GM12878 (cell line): ENCODE results near the gene FCER1G. TPM values are rescaled to one million over a fixed set of nuclear protein-coding genes. Genes with fewer than 3 reads are reported as not detected.

ENCODE experiments used
- ATAC-seq: fragments of 200-7000 bp; cut with Tn5 transposase; 3 replicates; pipeline ENCODE4 v1.9.1; 2020; ENCODE audit warnings: mild to moderate bottlenecking, moderate library complexity
- BruUV-seq: library from RNA; stranded (reverse); fragments of 400-500 nt; replicated peaks from 2 replicates; lab custom pipeline; 2021; lab: Mats Ljungman, UMichigan
- CTCF ChIA-PET: fragments of 300-600 bp; sonication (Branson Sonifier 250); formaldehyde crosslinking; extraction: SDS; loops from one replicate; lab custom pipeline; 2021; ENCODE audit warnings: inconsistent platforms; lab: Yijun Ruan, JAX
- POLR2A ChIA-PET: fragments of 350-600 bp; formaldehyde crosslinking; extraction: SDS; loops from one replicate; lab custom pipeline; 2021; ENCODE audit warnings: inconsistent platforms; lab: Charles Lee
- RAD21 ChIA-PET: fragments of 300-600 bp; sonication (Branson Sonifier 250); formaldehyde crosslinking; loops from one replicate; lab custom pipeline; 2023; ENCODE audit warnings: antibody characterized with exemption; ENCODE audit not compliant: unreplicated experiment; lab: Charles Lee
- SMC1A ChIA-PET: fragments of 300-600 bp; sonication (Branson Sonifier 250); formaldehyde crosslinking; loops from one replicate; lab custom pipeline; 2023; ENCODE audit not compliant: unreplicated experiment, uncharacterized antibody; lab: Charles Lee
- DNase-seq: peaks from one replicate; pipeline ENCODE4 v3.0.0-alpha.2; 2011; ENCODE audit warnings: low read depth, low spot score
- FAIRE-seq: peaks from 3 replicates; lab custom pipeline; 2011; peaks lifted over from hg19 to GRCh38; lab: Jason Lieb, UNC
- H2AFZ ChIP-seq: 2 replicates; pipeline ENCODE4 v1.6.0; 2011; ENCODE audit warnings: low read depth, low read length, control low read depth; ENCODE audit not compliant: control insufficient read depth
- H3K27ac ChIP-seq: 2 replicates; pipeline ENCODE4 v1.5.1; 2011; ENCODE audit warnings: control low read depth; ENCODE audit not compliant: control insufficient read depth, insufficient read depth
- H3K27me3 ChIP-seq, 2 experiments: replicated peaks in 1 of 2; 2 replicates each; pipeline versions ENCODE4 v1.6.0 to v1.6.1; 2011; ENCODE audit warnings: low read length in 1 of 2; ENCODE audit not compliant: control insufficient read depth in 2 of 2, insufficient read depth in 2 of 2
- H3K36me3 ChIP-seq, 2 experiments: 2 replicates each; pipeline ENCODE4 v1.5.1; 2011; ENCODE audit warnings: low read length in 1 of 2; ENCODE audit not compliant: control insufficient read depth in 2 of 2, insufficient read depth in 2 of 2
- H3K4me1 ChIP-seq: 2 replicates; pipeline ENCODE4 v1.6.1; 2011; ENCODE audit warnings: mild to moderate bottlenecking, low read length, moderate library complexity, mixed read lengths; ENCODE audit not compliant: control insufficient read depth, insufficient read depth
- H3K4me2 ChIP-seq: 2 replicates; pipeline ENCODE4 v1.6.0; 2011; ENCODE audit warnings: control low read depth; ENCODE audit not compliant: control insufficient read depth, insufficient read depth
- H3K4me3 ChIP-seq: fragments of 200-600 bp; sonication (generic); 2 replicates; pipeline ENCODE4 v1.5.1; 2016
- H3K79me2 ChIP-seq: 2 replicates; pipeline ENCODE4 v1.6.0; 2011; ENCODE audit warnings: low read length; ENCODE audit not compliant: control insufficient read depth, insufficient read depth
- H3K9ac ChIP-seq: 2 replicates; pipeline ENCODE4 v1.8.0; 2011; ENCODE audit warnings: low read length, control low read depth, mixed read lengths; ENCODE audit not compliant: control insufficient read depth, insufficient read depth
- H3K9me3 ChIP-seq: replicated peaks from 3 replicates; pipeline ENCODE4 v1.5.1; 2011; ENCODE audit warnings: mild to moderate bottlenecking, low read length; ENCODE audit not compliant: control insufficient read depth, insufficient read depth
- H4K20me1 ChIP-seq: 2 replicates; pipeline ENCODE4 v1.6.0; 2011; ENCODE audit not compliant: control insufficient read depth, insufficient read depth
- BMI1 ChIP-seq: fragments of 450-650 bp; IDR thresholded peaks from 2 replicates; pipeline ENCODE4 v1.6.1; 2016; ENCODE audit warnings: mild to moderate bottlenecking, moderate library complexity, borderline replicate concordance
- CHD2 ChIP-seq: IDR thresholded peaks from 2 replicates; pipeline ENCODE4 v1.6.1; 2011; ENCODE audit warnings: low read depth, low read length, improper control_type of control experiment, borderline replicate concordance
- CHD4 ChIP-seq: fragments of 200-600 bp; sonication (generic); IDR thresholded peaks from 2 replicates; pipeline ENCODE4 v1.6.1; 2016; ENCODE audit warnings: mild to moderate bottlenecking
- CTCF ChIP-seq, 3 experiments: IDR thresholded peaks in 2 of 3; conservative IDR thresholded peaks in 1 of 3; 2 replicates each; pipeline ENCODE4 v1.5.1; 2011; ENCODE audit warnings: low read depth in 3 of 3, low read length in 3 of 3, mild to moderate bottlenecking in 3 of 3, control low read depth in 2 of 3, moderate library complexity in 2 of 3, inconsistent platforms in 1 of 3, mixed read lengths in 1 of 3; ENCODE audit not compliant: control insufficient read depth in 2 of 3, insufficient read depth in 1 of 3; ENCODE audit errors: extremely low read depth in 1 of 3
- E2F4 ChIP-seq: IDR thresholded peaks from 2 replicates; pipeline ENCODE4 v1.6.1; 2012; ENCODE audit warnings: low read depth, low read length, improper control_type of control experiment
- EGR1 ChIP-seq, 2 experiments: IDR thresholded peaks; 1 replicate in 1 of 2; 2 replicates in 1 of 2; pipeline ENCODE4 v1.6.1; 2011 to 2012; ENCODE audit warnings: low read depth in 2 of 2, low read length in 2 of 2, borderline replicate concordance in 1 of 2, mild to moderate bottlenecking in 1 of 2, moderate library complexity in 1 of 2
- EZH2 ChIP-seq: IDR thresholded peaks from 2 replicates; pipeline ENCODE4 v1.6.1; 2012; ENCODE audit warnings: low read depth, mild to moderate bottlenecking, control low read depth, inconsistent platforms, low read length, borderline replicate concordance; ENCODE audit not compliant: control insufficient read depth
- PBX3 ChIP-seq: IDR thresholded peaks from 2 replicates; pipeline ENCODE4 v1.6.1; 2011; ENCODE audit warnings: mild to moderate bottlenecking, low read depth, low read length, moderate library complexity; ENCODE audit not compliant: insufficient replicate concordance
- POLR2A ChIP-seq: IDR thresholded peaks from 2 replicates; pipeline ENCODE4 v1.6.1; 2011; ENCODE audit warnings: low read depth, mild to moderate bottlenecking, low read length
- RELB ChIP-seq: fragments of 450-650 bp; IDR thresholded peaks from 2 replicates; pipeline ENCODE4 v1.6.1; 2017; ENCODE audit warnings: low read depth, mild to moderate bottlenecking, moderate library complexity
- RUNX3 ChIP-seq: IDR thresholded peaks from 2 replicates; pipeline ENCODE4 v1.6.1; 2012; ENCODE audit warnings: low read length, inconsistent platforms
- SMC3 ChIP-seq: IDR thresholded peaks from 2 replicates; pipeline ENCODE4 v1.6.1; 2011; ENCODE audit warnings: low read length, improper control_type of control experiment, borderline replicate concordance
- STAT1 ChIP-seq: fragments of 450-650 bp; conservative IDR thresholded peaks from 2 replicates; pipeline ENCODE4 v1.6.1; 2014; ENCODE audit warnings: antibody characterized with exemption, mild to moderate bottlenecking
- TAF1 ChIP-seq: IDR thresholded peaks from 2 replicates; pipeline ENCODE4 v1.6.1; 2011; ENCODE audit warnings: mild to moderate bottlenecking, low read depth, low read length, borderline replicate concordance
- TBL1XR1 ChIP-seq: IDR thresholded peaks from 2 replicates; pipeline ENCODE4 v1.6.1; 2012; ENCODE audit warnings: low read depth, low read length, improper control_type of control experiment
- ZNF24 ChIP-seq: fragments of 450-650 bp; IDR thresholded peaks from 2 replicates; pipeline ENCODE4 v1.6.1; 2017; ENCODE audit warnings: antibody characterized with exemption, mild to moderate bottlenecking
- WGBS: methylation state at CpG from one replicate; pipeline ENCODE4 v1.1.6; 2016; ENCODE audit warnings: low lambda C conversion rate; ENCODE audit not compliant: insufficient replicate concordance, insufficient coverage; ENCODE audit errors: missing lambda C conversion rate; 5-methylcytosine and 5-hydroxymethylcytosine counted together
- in situ Hi-C: fragments of 300-500 bp; cut with MboI; formaldehyde crosslinking; loops from 9 replicates; pipeline ENCODE4 v1.14.3; 2018; ENCODE audit warnings: mixed read lengths
- intact Hi-C: fragments of 100-400 bp; cut with micrococcal nuclease; formaldehyde crosslinking; loops from one replicate; pipeline ENCODE4 v1.14.2; 2022; ENCODE audit not compliant: unreplicated experiment
- polyA plus RNA-seq, 11 experiments: library from polyadenylated mRNA; depleted of rRNA in 4 of 11; unstranded in 6 of 11; stranded (reverse) in 5 of 11; fragments of >200 nt; fragmentation: Nextera tagmentation in 4 of 11; fragmentation: Illumina TruSeq in 1 of 11; extraction: Ambion mirVana in 4 of 11; extraction: Trizol in 1 of 11; gene quantifications; 1 replicate in 1 of 11; 2 replicates in 10 of 11; pipeline versions ENCODE4 v1.2.1 to v1.2.3, GENCODE V29; 2011 to 2016; ENCODE audit warnings: inconsistent platforms in 2 of 11, missing spikeins in 2 of 11, low read depth in 1 of 11
- total RNA-seq, 4 experiments: library from RNA; depleted of rRNA in 3 of 4; stranded (reverse); fragments of >200 nt in 3 of 4; fragmentation: Illumina TruSeq in 1 of 4; extraction: Trizol in 1 of 4; gene quantifications; 2 replicates each; pipeline versions ENCODE4 v1.2.1 to v1.2.3, GENCODE V29; 2013 to 2021
- TF ChIP-seq, protein P1 (sequence below): fragments of 450-650 bp; IDR thresholded peaks from 2 replicates; pipeline ENCODE4 v1.6.1; 2016; ENCODE audit warnings: mild to moderate bottlenecking

Gene FCER1G
- total and polyA plus RNA-seq, 10 of the 15 experiments (the other 5 are each of a cell fraction or from before 2014, with no cell fraction given), result 0.40 to 1.9 (median 0.89) TPM

- ChIA-PET SMC1A (interaction anchor here (1.1 to 1.8 kb wide), 2 partner anchors 14 to 22 kb away, joined by 3 to 4 read pairs; partner anchors contain the start of genes NDUFS2 and PPOX), CTCF (interaction anchor here (0.6 to 4.5 kb wide), 3 partner anchors 23 to 194 kb away, joined by 3 to 30 read pairs (median 4); partner anchors contain the start of genes PPOX and TOMM40L), POLR2A (no interaction called here), RAD21 (interaction anchor here (0.7 to 7.2 kb wide), 2 partner anchors 35 to 37 kb away, joined by 3 to 55 read pairs; partner anchors contain the start of genes APOA2 and TOMM40L)
- FAIRE-seq, result no peak
- H3K27me3 ChIP-seq, result no peaks in the 10 kb centered on the region
- H3K4me2 ChIP-seq, result no peak overlapping the region
- no peaks in the 10 kb centered on the region for H3K36me3 ChIP-seq
- peaks cover 37% of the 10 kb centered on the region for H3K4me1 ChIP-seq
- intact Hi-C loops, result no loop called here
- no peak overlapping the region for H3K27ac ChIP-seq
- H3K79me2 ChIP-seq, result peaks cover 9% of the 10 kb centered on the region
- TF ChIP-seq ZNF24 (no peak), CHD2 (no peak), POLR2A (no peak), PBX3 (no peak), TAF1 (no peak), SMC3 (no peak), RELB (no peak), CHD4 (no peak), EZH2 (no peak), TBL1XR1 (no peak), RUNX3 (no peak), BMI1 (no peak), CTCF (IDR thresholded peaks at IDR 0.05 in 2 of 3, conservative IDR thresholded peaks at IDR 0.05 in 1 of 3; ENCODE audit: control insufficient read depth in 2 of 3, extremely low read depth in 1 of 3, insufficient read depth in 1 of 3, low read depth in 3 of 3, low read length in 3 of 3) (no peak), EGR1 (IDR thresholded peaks at IDR 0.05; ENCODE audit: borderline replicate concordance in 1 of 2, low read depth in 2 of 2, low read length in 2 of 2) (no peak), STAT1 (no peak), E2F4 (no peak)
- TF ChIP-seq, protein P1, sequence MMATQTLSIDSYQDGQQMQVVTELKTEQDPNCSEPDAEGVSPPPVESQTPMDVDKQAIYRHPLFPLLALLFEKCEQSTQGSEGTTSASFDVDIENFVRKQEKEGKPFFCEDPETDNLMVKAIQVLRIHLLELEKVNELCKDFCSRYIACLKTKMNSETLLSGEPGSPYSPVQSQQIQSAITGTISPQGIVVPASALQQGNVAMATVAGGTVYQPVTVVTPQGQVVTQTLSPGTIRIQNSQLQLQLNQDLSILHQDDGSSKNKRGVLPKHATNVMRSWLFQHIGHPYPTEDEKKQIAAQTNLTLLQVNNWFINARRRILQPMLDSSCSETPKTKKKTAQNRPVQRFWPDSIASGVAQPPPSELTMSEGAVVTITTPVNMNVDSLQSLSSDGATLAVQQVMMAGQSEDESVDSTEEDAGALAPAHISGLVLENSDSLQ, result no peak
- no peaks in the 10 kb centered on the region for H4K20me1 ChIP-seq
- H3K9ac ChIP-seq, result no peak overlapping the region
- 69% methylated on average over 6 of the region's 6 CpGs for WGBS
- H3K4me3 ChIP-seq, result no peak overlapping the region
- no TSS peak for BruUV-seq
- no peaks in the 10 kb centered on the region for H3K9me3 ChIP-seq
- no peak for DNase-seq
- no peak for ATAC-seq
- no peak overlapping the region for H2AFZ ChIP-seq
- in situ Hi-C loops, result no loop called here
These were observed 26.7 kb upstream of the FCER1G start for GRCh38 chr1:161188381-161188780.
